ENCODE measurements around the gene RUBCN.

DNA sequence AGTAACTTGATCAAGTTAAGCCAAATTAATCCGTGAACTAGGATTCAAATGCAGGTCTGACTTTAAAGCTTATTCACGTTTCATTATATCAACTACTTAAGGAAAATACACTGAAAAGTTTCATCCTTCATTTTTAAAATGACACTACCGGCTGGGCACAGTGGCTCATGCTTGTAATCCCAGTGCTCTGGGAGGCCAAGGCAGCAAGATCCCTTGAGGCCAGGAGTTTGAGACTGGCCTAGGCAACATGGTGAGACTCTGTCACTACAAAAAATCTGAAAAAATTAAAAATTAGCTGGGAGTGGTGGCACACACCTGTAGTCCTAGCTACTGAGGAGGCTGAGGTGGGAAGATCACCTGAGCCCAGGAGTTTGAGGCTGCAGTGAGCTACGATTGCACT, 3.7 kb downstream of the RUBCN start:
- no peak for TF ChIP-seq ZNF776 (tag by site-specific recombination; IDR thresholded peaks at IDR 0.05; ENCODE audit: borderline replicate concordance)
- TF ChIP-seq, protein P1, sequence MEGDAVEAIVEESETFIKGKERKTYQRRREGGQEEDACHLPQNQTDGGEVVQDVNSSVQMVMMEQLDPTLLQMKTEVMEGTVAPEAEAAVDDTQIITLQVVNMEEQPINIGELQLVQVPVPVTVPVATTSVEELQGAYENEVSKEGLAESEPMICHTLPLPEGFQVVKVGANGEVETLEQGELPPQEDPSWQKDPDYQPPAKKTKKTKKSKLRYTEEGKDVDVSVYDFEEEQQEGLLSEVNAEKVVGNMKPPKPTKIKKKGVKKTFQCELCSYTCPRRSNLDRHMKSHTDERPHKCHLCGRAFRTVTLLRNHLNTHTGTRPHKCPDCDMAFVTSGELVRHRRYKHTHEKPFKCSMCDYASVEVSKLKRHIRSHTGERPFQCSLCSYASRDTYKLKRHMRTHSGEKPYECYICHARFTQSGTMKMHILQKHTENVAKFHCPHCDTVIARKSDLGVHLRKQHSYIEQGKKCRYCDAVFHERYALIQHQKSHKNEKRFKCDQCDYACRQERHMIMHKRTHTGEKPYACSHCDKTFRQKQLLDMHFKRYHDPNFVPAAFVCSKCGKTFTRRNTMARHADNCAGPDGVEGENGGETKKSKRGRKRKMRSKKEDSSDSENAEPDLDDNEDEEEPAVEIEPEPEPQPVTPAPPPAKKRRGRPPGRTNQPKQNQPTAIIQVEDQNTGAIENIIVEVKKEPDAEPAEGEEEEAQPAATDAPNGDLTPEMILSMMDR (tag by site-specific recombination; IDR thresholded peaks at IDR 0.05): no peak
- TF ChIP-seq, protein P2, sequence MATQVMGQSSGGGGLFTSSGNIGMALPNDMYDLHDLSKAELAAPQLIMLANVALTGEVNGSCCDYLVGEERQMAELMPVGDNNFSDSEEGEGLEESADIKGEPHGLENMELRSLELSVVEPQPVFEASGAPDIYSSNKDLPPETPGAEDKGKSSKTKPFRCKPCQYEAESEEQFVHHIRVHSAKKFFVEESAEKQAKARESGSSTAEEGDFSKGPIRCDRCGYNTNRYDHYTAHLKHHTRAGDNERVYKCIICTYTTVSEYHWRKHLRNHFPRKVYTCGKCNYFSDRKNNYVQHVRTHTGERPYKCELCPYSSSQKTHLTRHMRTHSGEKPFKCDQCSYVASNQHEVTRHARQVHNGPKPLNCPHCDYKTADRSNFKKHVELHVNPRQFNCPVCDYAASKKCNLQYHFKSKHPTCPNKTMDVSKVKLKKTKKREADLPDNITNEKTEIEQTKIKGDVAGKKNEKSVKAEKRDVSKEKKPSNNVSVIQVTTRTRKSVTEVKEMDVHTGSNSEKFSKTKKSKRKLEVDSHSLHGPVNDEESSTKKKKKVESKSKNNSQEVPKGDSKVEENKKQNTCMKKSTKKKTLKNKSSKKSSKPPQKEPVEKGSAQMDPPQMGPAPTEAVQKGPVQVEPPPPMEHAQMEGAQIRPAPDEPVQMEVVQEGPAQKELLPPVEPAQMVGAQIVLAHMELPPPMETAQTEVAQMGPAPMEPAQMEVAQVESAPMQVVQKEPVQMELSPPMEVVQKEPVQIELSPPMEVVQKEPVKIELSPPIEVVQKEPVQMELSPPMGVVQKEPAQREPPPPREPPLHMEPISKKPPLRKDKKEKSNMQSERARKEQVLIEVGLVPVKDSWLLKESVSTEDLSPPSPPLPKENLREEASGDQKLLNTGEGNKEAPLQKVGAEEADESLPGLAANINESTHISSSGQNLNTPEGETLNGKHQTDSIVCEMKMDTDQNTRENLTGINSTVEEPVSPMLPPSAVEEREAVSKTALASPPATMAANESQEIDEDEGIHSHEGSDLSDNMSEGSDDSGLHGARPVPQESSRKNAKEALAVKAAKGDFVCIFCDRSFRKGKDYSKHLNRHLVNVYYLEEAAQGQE (tag by site-specific recombination; IDR thresholded peaks at IDR 0.05): no peak
- TF ChIP-seq, protein P3, sequence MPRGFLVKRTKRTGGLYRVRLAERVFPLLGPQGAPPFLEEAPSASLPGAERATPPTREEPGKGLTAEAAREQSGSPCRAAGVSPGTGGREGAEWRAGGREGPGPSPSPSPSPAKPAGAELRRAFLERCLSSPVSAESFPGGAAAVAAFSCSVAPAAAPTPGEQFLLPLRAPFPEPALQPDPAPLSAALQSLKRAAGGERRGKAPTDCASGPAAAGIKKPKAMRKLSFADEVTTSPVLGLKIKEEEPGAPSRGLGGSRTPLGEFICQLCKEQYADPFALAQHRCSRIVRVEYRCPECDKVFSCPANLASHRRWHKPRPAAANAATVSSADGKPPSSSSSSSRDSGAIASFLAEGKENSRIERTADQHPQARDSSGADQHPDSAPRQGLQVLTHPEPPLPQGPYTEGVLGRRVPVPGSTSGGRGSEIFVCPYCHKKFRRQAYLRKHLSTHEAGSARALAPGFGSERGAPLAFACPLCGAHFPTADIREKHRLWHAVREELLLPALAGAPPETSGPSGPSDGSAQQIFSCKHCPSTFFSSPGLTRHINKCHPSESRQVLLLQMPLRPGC (tag by site-specific recombination; IDR thresholded peaks at IDR 0.05): no peak
- no peak for TF ChIP-seq YY1 (tag by site-specific recombination; IDR thresholded peaks at IDR 0.05)
- TF ChIP-seq, protein P4, sequence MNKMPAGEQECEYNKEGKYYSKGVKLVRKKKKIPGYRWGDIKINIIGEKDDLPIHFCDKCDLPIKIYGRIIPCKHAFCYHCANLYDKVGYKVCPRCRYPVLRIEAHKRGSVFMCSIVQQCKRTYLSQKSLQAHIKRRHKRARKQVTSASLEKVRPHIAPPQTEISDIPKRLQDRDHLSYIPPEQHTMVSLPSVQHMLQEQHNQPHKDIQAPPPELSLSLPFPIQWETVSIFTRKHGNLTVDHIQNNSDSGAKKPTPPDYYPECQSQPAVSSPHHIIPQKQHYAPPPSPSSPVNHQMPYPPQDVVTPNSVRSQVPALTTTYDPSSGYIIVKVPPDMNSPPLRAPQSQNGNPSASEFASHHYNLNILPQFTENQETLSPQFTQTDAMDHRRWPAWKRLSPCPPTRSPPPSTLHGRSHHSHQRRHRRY (tag by site-specific recombination; IDR thresholded peaks at IDR 0.05): no peak
- TF ChIP-seq, protein P5, sequence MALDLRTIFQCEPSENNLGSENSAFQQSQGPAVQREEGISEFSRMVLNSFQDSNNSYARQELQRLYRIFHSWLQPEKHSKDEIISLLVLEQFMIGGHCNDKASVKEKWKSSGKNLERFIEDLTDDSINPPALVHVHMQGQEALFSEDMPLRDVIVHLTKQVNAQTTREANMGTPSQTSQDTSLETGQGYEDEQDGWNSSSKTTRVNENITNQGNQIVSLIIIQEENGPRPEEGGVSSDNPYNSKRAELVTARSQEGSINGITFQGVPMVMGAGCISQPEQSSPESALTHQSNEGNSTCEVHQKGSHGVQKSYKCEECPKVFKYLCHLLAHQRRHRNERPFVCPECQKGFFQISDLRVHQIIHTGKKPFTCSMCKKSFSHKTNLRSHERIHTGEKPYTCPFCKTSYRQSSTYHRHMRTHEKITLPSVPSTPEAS (tag by site-specific recombination; IDR thresholded peaks at IDR 0.05): no peak
- TF ChIP-seq, protein P6, sequence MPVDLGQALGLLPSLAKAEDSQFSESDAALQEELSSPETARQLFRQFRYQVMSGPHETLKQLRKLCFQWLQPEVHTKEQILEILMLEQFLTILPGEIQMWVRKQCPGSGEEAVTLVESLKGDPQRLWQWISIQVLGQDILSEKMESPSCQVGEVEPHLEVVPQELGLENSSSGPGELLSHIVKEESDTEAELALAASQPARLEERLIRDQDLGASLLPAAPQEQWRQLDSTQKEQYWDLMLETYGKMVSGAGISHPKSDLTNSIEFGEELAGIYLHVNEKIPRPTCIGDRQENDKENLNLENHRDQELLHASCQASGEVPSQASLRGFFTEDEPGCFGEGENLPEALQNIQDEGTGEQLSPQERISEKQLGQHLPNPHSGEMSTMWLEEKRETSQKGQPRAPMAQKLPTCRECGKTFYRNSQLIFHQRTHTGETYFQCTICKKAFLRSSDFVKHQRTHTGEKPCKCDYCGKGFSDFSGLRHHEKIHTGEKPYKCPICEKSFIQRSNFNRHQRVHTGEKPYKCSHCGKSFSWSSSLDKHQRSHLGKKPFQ (tag by site-specific recombination; IDR thresholded peaks at IDR 0.05): no peak
- no peak for TF ChIP-seq ZNF626 (tag by site-specific recombination; IDR thresholded peaks at IDR 0.05)
- TF ChIP-seq ZFHX2 (tag by site-specific recombination; conservative IDR thresholded peaks at IDR 0.05): no peak
- TF ChIP-seq, protein P7, sequence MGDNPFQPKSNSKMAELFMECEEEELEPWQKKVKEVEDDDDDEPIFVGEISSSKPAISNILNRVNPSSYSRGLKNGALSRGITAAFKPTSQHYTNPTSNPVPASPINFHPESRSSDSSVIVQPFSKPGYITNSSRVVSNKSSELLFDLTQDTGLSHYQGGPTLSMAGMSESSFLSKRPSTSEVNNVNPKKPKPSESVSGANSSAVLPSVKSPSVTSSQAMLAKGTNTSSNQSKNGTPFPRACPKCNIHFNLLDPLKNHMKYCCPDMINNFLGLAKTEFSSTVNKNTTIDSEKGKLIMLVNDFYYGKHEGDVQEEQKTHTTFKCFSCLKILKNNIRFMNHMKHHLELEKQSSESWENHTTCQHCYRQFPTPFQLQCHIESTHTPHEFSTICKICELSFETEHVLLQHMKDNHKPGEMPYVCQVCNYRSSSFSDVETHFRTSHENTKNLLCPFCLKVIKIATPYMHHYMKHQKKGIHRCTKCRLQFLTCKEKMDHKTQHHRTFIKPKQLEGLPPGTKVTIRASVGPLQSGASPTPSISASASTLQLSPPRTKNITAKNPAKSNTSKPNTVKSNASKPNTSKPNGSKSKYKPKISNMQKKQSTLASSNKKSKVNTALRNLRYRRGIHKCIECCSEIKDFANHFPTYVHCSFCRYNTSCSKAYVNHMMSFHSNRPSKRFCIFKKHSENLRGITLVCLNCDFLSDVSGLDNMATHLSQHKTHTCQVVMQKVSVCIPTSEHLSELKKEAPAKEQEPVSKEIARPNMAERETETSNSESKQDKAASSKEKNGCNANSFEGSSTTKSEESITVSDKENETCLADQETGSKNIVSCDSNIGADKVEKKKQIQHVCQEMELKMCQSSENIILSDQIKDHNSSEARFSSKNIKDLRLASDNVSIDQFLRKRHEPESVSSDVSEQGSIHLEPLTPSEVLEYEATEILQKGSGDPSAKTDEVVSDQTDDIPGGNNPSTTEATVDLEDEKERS (tag by site-specific recombination; IDR thresholded peaks at IDR 0.05): no peak
- no peak for TF ChIP-seq ZNF423 (tag by site-specific recombination; IDR thresholded peaks at IDR 0.05)
